Mammary epithelial cell (primary cell): ENCODE measurements around the gene SLC25A47.

Experiments used
- EZH2 ChIP-seq: IDR thresholded peaks from 2 replicates; pipeline ENCODE4 v1.6.1; 2012; ENCODE audit warnings: low read length, inconsistent platforms, borderline replicate concordance
- TF ChIP-seq, protein P1 (sequence below), 2 donors: IDR thresholded peaks in 1 of 2; conservative IDR thresholded peaks in 1 of 2; 2 replicates each; pipeline ENCODE4 v1.5.1; 2011 to 2012; ENCODE audit warnings: inconsistent platforms in 2 of 2, low read length in 2 of 2, mild to moderate bottlenecking in 2 of 2, control low read depth in 1 of 2, low read depth in 1 of 2; ENCODE audit not compliant: insufficient read depth in 1 of 2; ENCODE audit errors: extremely low read depth in 1 of 2

DNA sequence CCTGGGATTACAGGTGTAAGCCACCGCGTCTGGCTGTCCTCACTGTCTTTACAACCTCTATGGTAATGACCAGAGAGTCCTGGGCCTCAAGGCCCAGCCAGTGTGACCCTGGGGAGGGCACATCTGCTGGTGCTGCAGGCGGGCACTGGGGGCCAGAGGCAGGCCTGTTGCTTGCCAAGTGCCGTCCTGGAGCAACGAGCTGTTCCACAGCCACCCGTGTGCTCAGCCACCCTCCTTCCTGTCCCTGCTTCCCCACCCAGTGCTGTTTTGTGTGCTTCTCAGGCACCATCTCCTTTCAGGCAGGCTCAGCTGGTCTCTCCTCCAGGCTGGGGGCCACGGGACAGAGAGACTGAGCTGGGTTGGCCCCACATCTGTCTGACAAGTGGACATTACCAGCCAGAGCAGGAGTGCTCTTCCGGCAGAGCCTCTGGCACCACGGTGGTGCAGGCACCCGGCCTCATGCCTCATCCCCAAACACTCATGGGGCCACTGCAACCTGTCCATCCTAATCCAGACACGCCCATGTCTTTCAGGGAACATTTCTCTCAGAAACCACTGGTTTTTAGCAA, 9.0 kb downstream of the SLC25A47 start:
- TF ChIP-seq, protein P1, sequence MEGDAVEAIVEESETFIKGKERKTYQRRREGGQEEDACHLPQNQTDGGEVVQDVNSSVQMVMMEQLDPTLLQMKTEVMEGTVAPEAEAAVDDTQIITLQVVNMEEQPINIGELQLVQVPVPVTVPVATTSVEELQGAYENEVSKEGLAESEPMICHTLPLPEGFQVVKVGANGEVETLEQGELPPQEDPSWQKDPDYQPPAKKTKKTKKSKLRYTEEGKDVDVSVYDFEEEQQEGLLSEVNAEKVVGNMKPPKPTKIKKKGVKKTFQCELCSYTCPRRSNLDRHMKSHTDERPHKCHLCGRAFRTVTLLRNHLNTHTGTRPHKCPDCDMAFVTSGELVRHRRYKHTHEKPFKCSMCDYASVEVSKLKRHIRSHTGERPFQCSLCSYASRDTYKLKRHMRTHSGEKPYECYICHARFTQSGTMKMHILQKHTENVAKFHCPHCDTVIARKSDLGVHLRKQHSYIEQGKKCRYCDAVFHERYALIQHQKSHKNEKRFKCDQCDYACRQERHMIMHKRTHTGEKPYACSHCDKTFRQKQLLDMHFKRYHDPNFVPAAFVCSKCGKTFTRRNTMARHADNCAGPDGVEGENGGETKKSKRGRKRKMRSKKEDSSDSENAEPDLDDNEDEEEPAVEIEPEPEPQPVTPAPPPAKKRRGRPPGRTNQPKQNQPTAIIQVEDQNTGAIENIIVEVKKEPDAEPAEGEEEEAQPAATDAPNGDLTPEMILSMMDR (conservative IDR thresholded peaks at IDR 0.05 in 1 of 2, IDR thresholded peaks at IDR 0.05 in 1 of 2; ENCODE audit: extremely low read depth in 1 of 2, insufficient read depth in 1 of 2, low read depth in 1 of 2, low read length in 2 of 2): no peak
- no peak for TF ChIP-seq EZH2
